ENCODE measurements around the gene C1QA.

- TF ChIP-seq CTCF (IDR thresholded peaks at IDR 0.05; ENCODE audit: poor library complexity), result no peak
- no peak for TF ChIP-seq EZH2 (IDR thresholded peaks at IDR 0.05; ENCODE audit: borderline replicate concordance)
- no peak for TF ChIP-seq EZH2phosphoT487 (IDR thresholded peaks at IDR 0.05; ENCODE audit: low read depth, severe bottlenecking, unreplicated experiment)
Observed at GRCh38 chr1:22587247-22587646, 49.2 kb upstream of the C1QA start.
